HepG2 (cell line): ENCODE results near the gene MTCH1. TPM values are rescaled to one million over a fixed set of nuclear protein-coding genes. Genes with fewer than 3 reads are reported as not detected.

Source experiments
- ARHGAP35 ChIP-seq: sonication (generic); formaldehyde crosslinking; IDR thresholded peaks from 2 replicates; pipeline ENCODE4 v1.9.0; 2022; ENCODE audit warnings: mild to moderate bottlenecking, inconsistent platforms, moderate library complexity, missing genetic modification reagents, borderline replicate concordance
- CCDC6 ChIP-seq: sonication (generic); formaldehyde crosslinking; IDR thresholded peaks from 2 replicates; pipeline ENCODE4 v1.8.1; 2022; ENCODE audit warnings: mild to moderate bottlenecking, missing genetic modification reagents, moderate library complexity
- CHD4 ChIP-seq: fragments of 200-600 bp; sonication (generic); IDR thresholded peaks from 2 replicates; pipeline ENCODE4 v1.7.0; 2017; ENCODE audit warnings: mild to moderate bottlenecking, low read length, borderline replicate concordance
- DNMT3B ChIP-seq: conservative IDR thresholded peaks from 2 replicates; pipeline ENCODE4 v1.6.1; 2016; ENCODE audit warnings: missing biosample characterization, control low read depth
- DRAP1 ChIP-seq: IDR thresholded peaks from 2 replicates; pipeline ENCODE4 v1.6.1; 2016; ENCODE audit warnings: missing genetic modification reagents, missing compliant biosample characterization
- EEA1 ChIP-seq: sonication (generic); formaldehyde crosslinking; IDR thresholded peaks from 2 replicates; pipeline ENCODE4 v1.5.1; 2020; ENCODE audit warnings: mild to moderate bottlenecking, missing genetic modification reagents, borderline replicate concordance
- FOXP1 ChIP-seq, 2 experiments: fragments of 450-650 bp in 1 of 2; IDR thresholded peaks; 2 replicates each; pipeline ENCODE4 v1.6.1; 2017 to 2018; ENCODE audit warnings: antibody characterized with exemption in 1 of 2
- GTF2F1 ChIP-seq: fragments of 150-350 bp; IDR thresholded peaks from 2 replicates; pipeline ENCODE4 v1.6.1; 2014; ENCODE audit warnings: low read length
- HES4 ChIP-seq: sonication (generic); formaldehyde crosslinking; IDR thresholded peaks from 2 replicates; pipeline ENCODE4 v1.9.0; 2021; ENCODE audit warnings: mild to moderate bottlenecking, missing genetic modification reagents, borderline replicate concordance
- HMGXB4 ChIP-seq, 2 experiments: sonication (generic) in 1 of 2; formaldehyde crosslinking in 1 of 2; IDR thresholded peaks; 2 replicates each; pipeline versions ENCODE4 v1.4.0 to v1.6.1; 2018 to 2020; ENCODE audit warnings: missing genetic modification reagents in 2 of 2, borderline replicate concordance in 1 of 2, low read depth in 1 of 2, mild to moderate bottlenecking in 1 of 2, missing biosample characterization in 1 of 2
- MYNN ChIP-seq: sonication (generic); formaldehyde crosslinking; IDR thresholded peaks from 2 replicates; pipeline ENCODE4 v1.4.0; 2020; ENCODE audit warnings: mild to moderate bottlenecking, low read depth, missing genetic modification reagents
- ONECUT2 ChIP-seq: sonication (generic); formaldehyde crosslinking; IDR thresholded peaks from 2 replicates; pipeline ENCODE4 v1.4.0; 2020; ENCODE audit warnings: missing genetic modification reagents
- PHB2 ChIP-seq: fragments of 450-650 bp; IDR thresholded peaks from 2 replicates; pipeline ENCODE4 v1.6.1; 2018; ENCODE audit not compliant: partially characterized antibody
- PITX1 ChIP-seq: sonication (generic); formaldehyde crosslinking; IDR thresholded peaks from 2 replicates; pipeline ENCODE4 v1.5.1; 2020; ENCODE audit warnings: mild to moderate bottlenecking, missing genetic modification reagents
- RBAK ChIP-seq: sonication (generic); formaldehyde crosslinking; IDR thresholded peaks from 2 replicates; pipeline ENCODE4 v1.5.1; 2020; ENCODE audit warnings: mild to moderate bottlenecking, missing genetic modification reagents
- TAF15 ChIP-seq: fragments of 200-400 bp; formaldehyde crosslinking; IDR thresholded peaks from one replicate; pipeline ENCODE4 v1.6.1; 2018; ENCODE audit warnings: mild to moderate bottlenecking, low read depth, low read length; ENCODE audit not compliant: poor library complexity, severe bottlenecking
- TCF7 ChIP-seq: sonication (generic); IDR thresholded peaks from 2 replicates; pipeline ENCODE4 v1.6.1; 2016; ENCODE audit warnings: antibody characterized with exemption, low read depth
- TFE3 ChIP-seq: IDR thresholded peaks from 2 replicates; pipeline ENCODE4 v1.6.1; 2016
- ZNF326 ChIP-seq: sonication (generic); formaldehyde crosslinking; IDR thresholded peaks from 2 replicates; pipeline ENCODE4 v1.4.0; 2020; ENCODE audit warnings: missing genetic modification reagents, borderline replicate concordance
- ZNF460 ChIP-seq: sonication (generic); formaldehyde crosslinking; IDR thresholded peaks from 2 replicates; pipeline ENCODE4 v1.5.1; 2020; ENCODE audit warnings: missing genetic modification reagents, mild to moderate bottlenecking, borderline replicate concordance
- ZNF484 ChIP-seq: sonication (generic); formaldehyde crosslinking; IDR thresholded peaks from 2 replicates; pipeline ENCODE4 v1.5.1; 2020; ENCODE audit warnings: mild to moderate bottlenecking, low read depth, missing genetic modification reagents, borderline replicate concordance
- ZNF530 ChIP-seq: sonication (generic); formaldehyde crosslinking; IDR thresholded peaks from 2 replicates; pipeline ENCODE4 v1.5.0; 2020; ENCODE audit warnings: low read depth, mild to moderate bottlenecking, missing genetic modification reagents
- ZNF570 ChIP-seq: sonication (generic); formaldehyde crosslinking; IDR thresholded peaks from 2 replicates; pipeline ENCODE4 v1.4.0; 2020; ENCODE audit warnings: mild to moderate bottlenecking, missing genetic modification reagents, borderline replicate concordance
- ZNF781 ChIP-seq: sonication (generic); formaldehyde crosslinking; IDR thresholded peaks from 2 replicates; pipeline ENCODE4 v1.5.1; 2020; ENCODE audit warnings: borderline replicate concordance, mild to moderate bottlenecking, missing genetic modification reagents; ENCODE audit errors: not compliant biosample characterization
- polyA plus RNA-seq, 8 experiments: library from polyadenylated mRNA; depleted of rRNA in 3 of 8; stranded (reverse) in 7 of 8; unstranded in 1 of 8; fragments of >200 nt; fragmentation: Illumina TruSeq in 4 of 8; extraction: Trizol in 4 of 8; gene quantifications; 2 replicates each; pipeline versions ENCODE4 v1.2.1 to v1.2.3, GENCODE V29; 2011 to 2016; ENCODE audit warnings: low read depth in 4 of 8, missing spikeins in 1 of 8, mixed read lengths in 1 of 8; ENCODE audit not compliant: insufficient read depth in 1 of 8
- total RNA-seq, 5 experiments: library from RNA; depleted of rRNA; stranded (reverse); fragments of >200 nt; fragmentation: Illumina TruSeq; extraction: Trizol; gene quantifications; 2 replicates each; pipeline ENCODE4 v1.2.3, GENCODE V29; 2016; ENCODE audit warnings: low read depth in 1 of 5

The MTCH1 gene
- total and polyA plus RNA-seq, 2 of the 13 experiments (the other 11 are each of a cell fraction or from before 2014, with no cell fraction given): 86.2 to 144 TPM

GRCh38 chr6:37025621-37026466 lies 39.8 kb upstream of the MTCH1 start (continued):
- no peak for TF ChIP-seq HMGXB4 (CRISPR knock-in tag; IDR thresholded peaks at IDR 0.05; ENCODE audit: borderline replicate concordance in 1 of 2, low read depth in 1 of 2)
- TF ChIP-seq ZNF326: no peak
- no peak for TF ChIP-seq ZNF484 (CRISPR knock-in tag)
- TF ChIP-seq TAF15: no peak
- TF ChIP-seq ONECUT2: no peak
- no peak for TF ChIP-seq ZNF530 (CRISPR knock-in tag)
- TF ChIP-seq PHB2: no peak
- no peak for TF ChIP-seq ZNF570 (CRISPR knock-in tag)
- TF ChIP-seq GTF2F1: no peak
- no peak for TF ChIP-seq ZNF781
- TF ChIP-seq ARHGAP35 (CRISPR knock-in tag): no peak
- no peak for TF ChIP-seq TFE3
- TF ChIP-seq TCF7: no peak
- no peak for TF ChIP-seq HES4
- no peak for TF ChIP-seq MYNN
- no peak for TF ChIP-seq PITX1 (CRISPR knock-in tag)
- no peak for TF ChIP-seq EEA1 (CRISPR knock-in tag)
- no peak for TF ChIP-seq CHD4
- TF ChIP-seq ZNF460 (CRISPR knock-in tag): no peak
- TF ChIP-seq CCDC6 (CRISPR knock-in tag): no peak
- TF ChIP-seq FOXP1 (IDR thresholded peaks at IDR 0.05): no peak
- no peak for TF ChIP-seq FOXP1 (CRISPR knock-in tag; IDR thresholded peaks at IDR 0.05)
- TF ChIP-seq DNMT3B (CRISPR knock-in tag): no peak
- no peak for TF ChIP-seq DRAP1 (CRISPR knock-in tag)
- TF ChIP-seq RBAK: no peak
